ENCODE data around the gene CSF2RB. TPM values are rescaled to one million over a fixed set of nuclear protein-coding genes. Genes with fewer than 3 reads are reported as not detected.

The CSF2RB gene
- total and polyA plus RNA-seq, 11 donors: 0.69 to 39.4 (median 2.3) TPM

GRCh38 chr22:36881504-36882245 lies 31.8 kb upstream of the CSF2RB start:
- intact Hi-C loops (cut with DNase I): no loop called here
- Histone ChIP-seq H3K4me3 (no peak overlapping the region), H3K36me3 (peaks cover 0 to 14% (median 0%) of the 10 kb centered on the region in 9 donors), H3K27ac (peak overlapping the region in 1 of 12 donors; percentile 69), H3K4me1 (peaks cover 0 to 18% (median 0%) of the 10 kb centered on the region in 12 donors), H3K9me3 (peaks cover 0 to 32% (median 19%) of the 10 kb centered on the region in 12 donors), H3K27me3 (peaks cover 0 to 16% (median 0%) of the 10 kb centered on the region in 9 donors)
- no peak for DNase-seq
- TF ChIP-seq, protein P1, sequence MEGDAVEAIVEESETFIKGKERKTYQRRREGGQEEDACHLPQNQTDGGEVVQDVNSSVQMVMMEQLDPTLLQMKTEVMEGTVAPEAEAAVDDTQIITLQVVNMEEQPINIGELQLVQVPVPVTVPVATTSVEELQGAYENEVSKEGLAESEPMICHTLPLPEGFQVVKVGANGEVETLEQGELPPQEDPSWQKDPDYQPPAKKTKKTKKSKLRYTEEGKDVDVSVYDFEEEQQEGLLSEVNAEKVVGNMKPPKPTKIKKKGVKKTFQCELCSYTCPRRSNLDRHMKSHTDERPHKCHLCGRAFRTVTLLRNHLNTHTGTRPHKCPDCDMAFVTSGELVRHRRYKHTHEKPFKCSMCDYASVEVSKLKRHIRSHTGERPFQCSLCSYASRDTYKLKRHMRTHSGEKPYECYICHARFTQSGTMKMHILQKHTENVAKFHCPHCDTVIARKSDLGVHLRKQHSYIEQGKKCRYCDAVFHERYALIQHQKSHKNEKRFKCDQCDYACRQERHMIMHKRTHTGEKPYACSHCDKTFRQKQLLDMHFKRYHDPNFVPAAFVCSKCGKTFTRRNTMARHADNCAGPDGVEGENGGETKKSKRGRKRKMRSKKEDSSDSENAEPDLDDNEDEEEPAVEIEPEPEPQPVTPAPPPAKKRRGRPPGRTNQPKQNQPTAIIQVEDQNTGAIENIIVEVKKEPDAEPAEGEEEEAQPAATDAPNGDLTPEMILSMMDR (IDR thresholded peaks at IDR 0.05): no peak
- TF ChIP-seq POLR2A (IDR thresholded peaks at IDR 0.05): no peak
- ATAC-seq: no peak
- 83 to 92% (median 89%) methylated on average over 1 of the region's 1 CpG for WGBS, 4 donors

- no peak for TF ChIP-seq POLR2A (IDR thresholded peaks at IDR 0.05)
- TF ChIP-seq, protein P1 (IDR thresholded peaks at IDR 0.05): no peak
- H3K9me3 ChIP-seq: peaks cover 0 to 32% (median 19%) of the 10 kb centered on the region in 12 donors
- H3K4me3 ChIP-seq: no peak overlapping the region
- WGBS, 4 donors: 49 to 69% (median 58%) methylated on average over 5 of the region's 5 CpGs
- peaks cover 0 to 16% (median 0%) of the 10 kb centered on the region in 12 donors for H3K4me1 ChIP-seq
- H3K27me3 ChIP-seq: peaks cover 0 to 14% (median 0%) of the 10 kb centered on the region in 9 donors
- intact Hi-C loops (cut with DNase I): no loop called here
- ATAC-seq: no peak
- H3K36me3 ChIP-seq: no peaks in the 10 kb centered on the region
- DNase-seq: no peak
- H3K27ac ChIP-seq: peak overlapping the region in 1 of 12 donors; percentile 42
These were observed 28.9 kb upstream of the CSF2RB start for GRCh38 chr22:36884349-36885158.

GRCh38 chr22:36885474-36885873 lies 28.0 kb upstream of the CSF2RB start:
- intact Hi-C loops (cut with DNase I): no loop called here
- TF ChIP-seq, protein P1 (IDR thresholded peaks at IDR 0.05): no peak
- TF ChIP-seq POLR2A (IDR thresholded peaks at IDR 0.05): no peak
- peak overlapping the region in 1 of 12 donors; percentile 42 for H3K27ac ChIP-seq
- H3K4me1 ChIP-seq: peaks cover 0 to 16% (median 0%) of the 10 kb centered on the region in 12 donors
- ATAC-seq (no peak), DNase-seq (no peak)
- H3K36me3 ChIP-seq: no peaks in the 10 kb centered on the region
- 76 to 85% (median 79%) methylated on average over 7 of the region's 7 CpGs for WGBS, 4 donors
- H3K9me3 ChIP-seq: peaks cover 0 to 29% (median 18%) of the 10 kb centered on the region in 12 donors
- peaks cover 0 to 14% (median 0%) of the 10 kb centered on the region in 9 donors for H3K27me3 ChIP-seq
- no peak overlapping the region for H3K4me3 ChIP-seq

GRCh38 chr22:36886016-36886415 lies 27.4 kb upstream of the CSF2RB start:
- 84 to 94% (median 90%) methylated on average over 4 of the region's 4 CpGs for WGBS, 4 donors
- Histone ChIP-seq H3K36me3 (no peaks in the 10 kb centered on the region), H3K9me3 (peaks cover 0 to 24% (median 15%) of the 10 kb centered on the region in 12 donors), H3K27me3 (peaks cover 0 to 14% (median 0%) of the 10 kb centered on the region in 9 donors), H3K27ac (no peak overlapping the region), H3K4me1 (peaks cover 0 to 17% (median 0%) of the 10 kb centered on the region in 12 donors), H3K4me3 (no peak overlapping the region)
- DNase-seq: no peak
- TF ChIP-seq, protein P1 (IDR thresholded peaks at IDR 0.05): no peak
- TF ChIP-seq POLR2A (IDR thresholded peaks at IDR 0.05): no peak
- intact Hi-C loops (cut with DNase I): no loop called here
- no peak for ATAC-seq
